Gastroesophageal sphincter (tissue), 4 donors: Measurements from ENCODE around the gene TBC1D14. TPM values are rescaled to one million over a fixed set of nuclear protein-coding genes. Genes with fewer than 3 reads are reported as not detected.

Source experiments
- ATAC-seq: fragments of 150-250 bp; one replicate; pipeline ENCODE4 v1.9.1; 2016; ENCODE audit warnings: mild to moderate bottlenecking, moderate library complexity
- H3K27ac ChIP-seq, 4 donors: fragments of 200-600 bp; sonication (generic) in 3 of 4; 1 replicate in 3 of 4; 2 replicates in 1 of 4; pipeline ENCODE4 v1.5.1; 2016 to 2019
- H3K27me3 ChIP-seq: fragments of 200-600 bp; sonication (generic); one replicate; pipeline ENCODE4 v1.5.1; 2019
- H3K36me3 ChIP-seq, 2 donors: fragments of 200-600 bp; sonication (generic); one replicate each; pipeline ENCODE4 v1.5.1; 2019; ENCODE audit warnings: control low read depth in 1 of 2
- H3K4me1 ChIP-seq, 3 donors: fragments of 200-600 bp; sonication (generic); 1 replicate in 2 of 3; 2 replicates in 1 of 3; pipeline ENCODE4 v1.5.1; 2016 to 2019; ENCODE audit warnings: control low read depth in 2 of 3
- H3K4me3 ChIP-seq, 2 donors: fragments of 200-600 bp; sonication (generic); one replicate each; pipeline ENCODE4 v1.5.1; 2019; ENCODE audit warnings: mild to moderate bottlenecking in 1 of 2, moderate library complexity in 1 of 2
- H3K9me3 ChIP-seq, 3 donors: fragments of 200-600 bp; sonication (generic); one replicate each; pipeline ENCODE4 v1.5.1; 2017 to 2019; ENCODE audit warnings: control low read depth in 2 of 3
- CTCF ChIP-seq, 4 experiments: fragments of 200-600 bp in 2 of 4; fragments of 450-650 bp in 2 of 4; sonication (generic) in 1 of 4; IDR thresholded peaks; one replicate each; pipeline ENCODE4 v1.5.1; 2017 to 2019; ENCODE audit warnings: antibody characterized with exemption in 4 of 4, mild to moderate bottlenecking in 2 of 4, moderate library complexity in 2 of 4
- EP300 ChIP-seq: sonication (generic); formaldehyde crosslinking; IDR thresholded peaks from one replicate; pipeline ENCODE4 v1.6.1; 2017; ENCODE audit warnings: antibody characterized with exemption, mild to moderate bottlenecking
- POLR2A ChIP-seq, 2 donors: fragments of 450-650 bp; IDR thresholded peaks; one replicate each; pipeline ENCODE4 v1.6.1; 2017; ENCODE audit warnings: antibody characterized with exemption in 2 of 2, mild to moderate bottlenecking in 2 of 2, moderate library complexity in 1 of 2
- POLR2AphosphoS5 ChIP-seq: sonication (generic); formaldehyde crosslinking; IDR thresholded peaks from one replicate; pipeline ENCODE4 v1.6.1; 2017; ENCODE audit warnings: antibody characterized with exemption
- WGBS, 2 donors: methylation state at CpG; one replicate each; pipeline ENCODE4 v1.1.5; 2018; ENCODE audit warnings: low coverage in 1 of 2; 5-methylcytosine and 5-hydroxymethylcytosine counted together
- total RNA-seq, 4 donors: library from RNA; depleted of rRNA; stranded (reverse); fragments of >200 nt; gene quantifications; one replicate each; pipeline ENCODE4 v1.1.0, GENCODE V29; 2016

TBC1D14 gene
- total RNA-seq, 4 donors from 2014 or later, result 42.5 to 54.2 (median 45.0) TPM

DNA sequence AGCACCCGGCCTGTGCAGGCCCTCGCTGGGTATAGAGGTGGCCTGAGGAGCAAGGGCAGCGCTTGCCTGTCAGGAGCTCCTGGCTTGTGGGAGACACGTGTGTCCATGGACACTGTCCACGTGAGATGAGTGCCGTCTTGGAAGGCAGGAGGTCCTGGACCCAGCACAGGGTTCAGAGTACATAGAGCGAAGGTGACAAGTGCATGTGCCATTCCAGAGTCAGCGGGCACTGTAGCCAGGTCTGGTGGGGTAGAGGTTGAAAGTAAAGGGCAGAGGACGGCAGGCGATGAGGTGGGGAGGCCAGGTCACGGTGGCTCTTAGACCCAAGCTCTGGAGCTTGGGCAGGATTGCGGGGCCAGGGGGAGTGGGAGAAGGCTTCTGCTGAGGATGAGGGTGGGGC lies 105.2 kb downstream of the TBC1D14 start:
- Histone ChIP-seq H3K9me3 (no peaks in the 10 kb centered on the region), H3K36me3 (peaks cover 0 to 98% of the 10 kb centered on the region in 2 donors), H3K27ac (no peak overlapping the region), H3K4me3 (no peak overlapping the region), H3K4me1 (peaks cover 0 to under 1% (median 0%) of the 10 kb centered on the region in 3 donors), H3K27me3 (no peaks in the 10 kb centered on the region)
- no peak for ATAC-seq
- 94% methylated on average over 5 of the region's 12 CpGs; no CpG with 5 or more reads in 1 of the 2 donors for WGBS, 2 donors
- no peak for TF ChIP-seq POLR2A (IDR thresholded peaks at IDR 0.05)
- no peak for TF ChIP-seq CTCF (IDR thresholded peaks at IDR 0.05)
- no peak for TF ChIP-seq EP300
- TF ChIP-seq POLR2AphosphoS5, result no peak

GRCh38 chr4:7015383-7016035 lies 105.9 kb downstream of the TBC1D14 start:
- H3K9me3 ChIP-seq, result no peaks in the 10 kb centered on the region
- H3K4me3 ChIP-seq, result no peak overlapping the region
- 88 to 92% methylated on average over 2 to 8 of the region's 12 CpGs for WGBS, 2 donors
- H3K27ac ChIP-seq, result no peak overlapping the region
- ATAC-seq, result no peak
- H3K27me3 ChIP-seq, result no peaks in the 10 kb centered on the region
- peaks cover 0 to 93% of the 10 kb centered on the region in 2 donors for H3K36me3 ChIP-seq
- H3K4me1 ChIP-seq, result no peaks in the 10 kb centered on the region
- TF ChIP-seq POLR2AphosphoS5 (no peak), POLR2A (IDR thresholded peaks at IDR 0.05) (no peak), EP300 (no peak), CTCF (IDR thresholded peaks at IDR 0.05) (no peak)

GRCh38 chr4:7016086-7016485 lies 106.5 kb downstream of the TBC1D14 start:
- ATAC-seq, result no peak
- no peak overlapping the region for H3K4me3 ChIP-seq
- no peak for TF ChIP-seq POLR2AphosphoS5
- H3K9me3 ChIP-seq, result no peaks in the 10 kb centered on the region
- H3K36me3 ChIP-seq, result peaks cover 0 to 93% of the 10 kb centered on the region in 2 donors
- no peaks in the 10 kb centered on the region for H3K4me1 ChIP-seq
- no peaks in the 10 kb centered on the region for H3K27me3 ChIP-seq
- no peak overlapping the region for H3K27ac ChIP-seq
- 54 to 96% methylated on average over 4 to 5 of the region's 11 CpGs for WGBS, 2 donors

- Histone ChIP-seq H3K4me3 (no peak overlapping the region), H3K36me3 (peaks cover 0 to 93% of the 10 kb centered on the region in 2 donors), H3K4me1 (no peaks in the 10 kb centered on the region), H3K9me3 (no peaks in the 10 kb centered on the region), H3K27ac (no peak overlapping the region), H3K27me3 (no peaks in the 10 kb centered on the region)
- TF ChIP-seq EP300, result no peak
- TF ChIP-seq CTCF (IDR thresholded peaks at IDR 0.05), result no peak
- no peak for TF ChIP-seq POLR2AphosphoS5
- no peak for TF ChIP-seq POLR2A (IDR thresholded peaks at IDR 0.05)
- no peak for ATAC-seq
- WGBS, 2 donors, result 84 to 90% methylated on average over 5 to 6 of the region's 6 CpGs
These were observed 106.9 kb downstream of the TBC1D14 start for GRCh38 chr4:7016512-7016911.

DNA sequence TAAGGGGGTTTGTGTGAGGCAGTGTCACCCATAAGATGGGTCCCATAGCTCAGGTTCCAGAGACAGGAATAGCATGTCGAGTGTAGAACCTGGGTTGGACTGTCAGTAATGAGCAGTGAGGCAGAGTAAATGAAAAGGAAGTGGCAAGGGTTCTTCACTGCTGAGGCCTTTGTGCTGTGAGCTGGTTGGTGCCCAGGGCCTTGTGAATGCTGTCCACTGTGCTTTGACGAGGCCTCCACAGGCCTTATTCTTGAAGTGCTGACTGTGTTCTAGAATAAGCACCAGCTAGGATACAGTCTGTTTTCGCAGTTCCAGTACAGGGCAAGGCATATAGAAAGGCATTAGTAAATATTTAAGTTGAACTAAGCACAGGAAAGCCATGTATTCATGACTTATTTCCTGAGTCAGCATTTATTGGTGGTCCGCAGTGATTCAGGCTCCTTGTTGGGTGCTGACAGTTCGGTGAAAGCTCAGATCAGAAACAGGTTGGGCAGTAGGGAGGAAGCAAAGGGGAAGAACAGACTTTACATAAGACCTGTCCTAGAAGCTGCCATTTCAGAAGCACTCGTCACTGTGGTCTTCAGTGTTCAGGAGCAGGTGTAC lies 107.9 kb downstream of the TBC1D14 start:
- ATAC-seq, result no peak
- no peak overlapping the region for H3K27ac ChIP-seq
- H3K9me3 ChIP-seq, result no peaks in the 10 kb centered on the region
- TF ChIP-seq POLR2A (IDR thresholded peaks at IDR 0.05), result no peak
- no peak for TF ChIP-seq CTCF (IDR thresholded peaks at IDR 0.05)
- TF ChIP-seq EP300, result no peak
- no peak for TF ChIP-seq POLR2AphosphoS5
- WGBS, 2 donors, result 83 to 84% methylated on average over 5 to 6 of the region's 6 CpGs
- H3K36me3 ChIP-seq, result peaks cover 0 to 93% of the 10 kb centered on the region in 2 donors
- H3K4me3 ChIP-seq, result no peak overlapping the region
- no peaks in the 10 kb centered on the region for H3K27me3 ChIP-seq
- H3K4me1 ChIP-seq, result no peaks in the 10 kb centered on the region
